Right hindlimb (tissue), 1 donor: Measurements from ENCODE around the gene AMIGO1.
"Not testable (repeated sequence)": the region's sequence is repeated elsewhere in the genome, so short reads cannot be mapped to it uniquely, and the experiment has no call there.

Experiments
- DNase-seq: peaks from one replicate; pipeline ENCODE4 v3.0.0-alpha.2; 2018

Gene AMIGO1

GRCh38 chr1:109482791-109483671, 26.5 kb downstream of the AMIGO1 start:
- DNase-seq: no peak

DNA sequence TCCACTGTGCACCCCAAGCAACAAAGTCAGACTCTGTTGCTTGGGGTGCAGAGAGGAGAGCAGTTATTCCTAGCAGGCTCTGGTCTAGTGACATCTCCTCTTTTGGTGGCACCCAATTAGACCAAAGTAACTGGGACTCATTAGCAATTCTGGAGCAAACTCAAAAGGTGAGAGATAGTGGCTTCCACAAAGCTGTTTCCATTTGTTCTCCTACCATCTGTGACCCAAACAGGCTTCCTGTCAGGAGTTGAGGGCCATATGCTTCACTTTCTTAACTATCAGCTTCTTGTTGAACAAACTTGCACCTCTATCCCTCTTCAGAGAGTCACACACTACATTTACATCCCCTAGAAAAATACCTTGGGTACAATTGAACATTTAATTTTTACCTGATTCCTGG, 27.3 kb downstream of the AMIGO1 start:
- no peak for DNase-seq

- no peak for DNase-seq
These were observed 27.9 kb downstream of the AMIGO1 start for GRCh38 chr1:109481646-109482045.

DNA sequence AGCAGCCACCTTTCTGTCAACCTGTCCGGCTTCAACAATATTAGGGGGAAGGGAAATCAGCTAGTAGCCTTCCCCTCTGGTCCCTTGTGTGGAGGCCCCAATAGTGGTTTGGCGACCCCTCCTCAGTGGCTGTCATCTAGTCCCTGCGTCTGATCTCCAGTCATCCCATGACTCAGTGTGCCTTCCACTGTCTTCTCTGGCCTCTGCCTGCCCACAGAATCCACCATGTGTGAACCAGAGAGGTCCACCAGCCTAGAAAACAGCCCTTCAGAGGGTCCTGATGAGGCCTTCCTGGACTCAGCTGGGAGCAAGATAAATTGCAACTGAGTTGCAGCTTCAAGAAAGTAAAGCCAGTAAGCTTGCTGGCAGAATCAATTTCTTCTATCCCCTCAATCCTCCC, 29.6 kb downstream of the AMIGO1 start:
- DNase-seq: no peak

GRCh38 chr1:109479311-109479710, 30.2 kb downstream of the AMIGO1 start:
- no peak for DNase-seq

- no peak for DNase-seq
These were observed 30.7 kb downstream of the AMIGO1 start for GRCh38 chr1:109478806-109479205.

- no peak for DNase-seq
These were observed 31.7 kb downstream of the AMIGO1 start for GRCh38 chr1:109477821-109478220.

DNA sequence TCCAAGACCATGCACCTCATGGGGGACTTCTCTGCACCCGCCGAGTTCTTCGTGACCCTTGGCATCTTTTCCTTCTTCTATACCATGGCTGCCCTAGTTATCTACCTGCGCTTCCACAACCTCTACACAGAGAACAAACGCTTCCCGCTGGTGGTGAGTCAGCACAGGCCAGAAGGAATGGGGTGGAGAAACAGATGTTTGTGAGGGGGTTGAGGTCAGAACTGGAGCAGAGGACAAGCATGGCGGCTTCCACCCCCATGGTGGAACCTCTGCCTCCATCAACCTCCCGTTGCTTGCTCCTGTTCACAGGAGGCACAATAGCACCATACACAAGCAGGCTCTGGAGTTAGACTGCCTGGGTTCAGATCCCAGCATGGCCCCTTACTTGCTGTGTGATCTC, 32.7 kb downstream of the AMIGO1 start:
- DNase-seq: no peak

- DNase-seq: no peak
These were observed 34.3 kb downstream of the AMIGO1 start for GRCh38 chr1:109475261-109475660.

DNA sequence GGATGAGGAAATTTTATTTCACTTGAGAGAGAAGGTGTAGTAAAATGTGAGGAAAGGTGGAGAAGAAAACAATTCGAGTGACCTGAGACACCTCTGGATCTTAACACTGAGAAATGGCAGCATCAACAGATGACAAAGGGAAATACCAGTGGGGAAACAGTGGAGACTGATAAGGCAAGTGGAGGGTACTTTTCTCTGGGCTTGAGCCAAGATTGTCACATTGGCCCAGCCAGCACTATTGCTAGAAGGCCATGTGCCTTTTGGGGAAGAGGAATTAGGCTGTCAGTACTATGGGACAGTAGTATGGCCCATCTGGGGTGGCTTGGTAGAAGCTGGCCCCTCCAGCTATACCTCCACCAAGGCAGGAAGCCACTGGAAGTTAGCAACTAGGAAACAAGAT, 34.8 kb downstream of the AMIGO1 start:
- DNase-seq: no peak

DNA sequence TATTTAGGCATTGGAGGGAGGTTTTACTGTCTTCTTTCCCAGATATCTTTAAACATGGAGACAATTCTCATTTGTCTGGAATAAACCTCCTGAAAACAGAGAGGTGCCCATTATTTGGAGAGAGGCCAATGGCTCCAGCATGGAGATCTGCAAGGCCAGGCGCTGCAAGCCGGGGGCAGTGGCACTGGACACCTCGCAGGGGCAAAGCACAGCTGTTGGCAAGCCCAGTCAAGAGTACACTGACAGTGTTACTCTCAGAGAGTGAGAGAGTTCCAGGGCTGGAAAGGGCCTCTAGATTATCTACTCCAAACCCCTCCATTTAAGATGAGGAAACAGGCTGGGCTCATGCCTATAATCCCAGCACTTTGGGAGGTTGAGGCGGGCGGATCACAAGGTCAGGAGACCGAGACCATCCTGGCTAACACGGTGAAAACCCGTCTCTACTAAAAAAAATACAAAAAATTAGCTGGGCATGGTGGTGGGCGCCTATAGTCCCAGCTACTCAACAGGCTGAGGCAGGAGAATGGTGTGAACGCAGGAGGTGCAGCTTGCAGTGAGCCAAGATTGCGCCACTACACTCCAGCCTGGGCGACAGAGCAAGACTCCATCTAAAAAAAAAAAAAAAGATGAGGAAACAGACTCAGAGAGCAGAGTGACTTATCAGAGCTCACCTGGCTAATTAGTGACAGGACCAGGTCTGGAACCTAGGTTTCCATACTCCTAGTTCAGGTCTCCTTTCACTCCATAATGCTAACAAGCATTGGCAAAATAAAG, 36.1 kb downstream of the AMIGO1 start:
- DNase-seq: not testable (repeated sequence)

- DNase-seq: no peak
These were observed 36.7 kb downstream of the AMIGO1 start for GRCh38 chr1:109472779-109473178.

DNA sequence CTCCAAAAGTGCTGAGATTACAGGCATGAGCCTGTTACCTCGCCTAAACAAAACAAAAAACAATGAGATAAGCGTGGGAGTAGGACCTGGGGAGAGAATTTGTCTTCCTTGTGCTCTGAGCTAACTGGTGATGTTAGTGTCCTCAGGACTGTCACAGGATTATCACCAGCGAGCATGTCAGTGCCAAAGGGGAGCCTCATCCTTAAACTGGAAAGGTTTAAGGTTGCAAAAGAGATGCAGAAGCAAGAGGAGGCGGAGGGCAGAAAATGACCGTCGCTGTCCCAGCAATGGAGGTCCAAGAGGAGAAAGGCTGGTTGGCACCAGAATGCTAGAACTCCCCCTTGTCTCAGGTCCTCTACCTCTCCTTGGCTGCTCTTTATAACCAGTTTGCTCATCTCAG, 39.3 kb downstream of the AMIGO1 start:
- DNase-seq: no peak

DNA sequence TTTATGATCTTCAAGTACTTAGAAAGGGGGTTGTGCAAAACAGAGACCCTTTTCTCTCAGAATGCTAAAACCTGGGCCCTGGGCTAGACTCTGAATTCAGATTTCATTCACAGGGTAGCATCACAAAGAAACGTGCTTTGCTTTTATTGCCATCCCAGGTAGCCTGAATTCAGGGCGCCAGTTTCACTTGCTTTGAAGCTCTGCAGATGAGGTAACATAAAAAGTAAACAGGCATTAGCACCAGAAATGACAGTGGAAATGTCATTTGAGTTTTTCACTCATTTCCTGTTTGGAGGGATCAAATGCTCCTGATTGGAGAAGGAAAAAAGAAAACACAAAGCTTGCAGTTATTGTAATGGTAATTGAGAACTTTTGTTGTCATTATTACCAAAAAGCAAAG, 40.6 kb downstream of the AMIGO1 start:
- no peak for DNase-seq

- no peak for DNase-seq
These were observed 41.5 kb downstream of the AMIGO1 start for GRCh38 chr1:109468061-109468460.

GRCh38 chr1:109467301-109467777, 42.2 kb downstream of the AMIGO1 start:
- no peak for DNase-seq

GRCh38 chr1:109466452-109467300, 42.9 kb downstream of the AMIGO1 start, which contains the start of gene SYPL2:
SYPL2 (plus strand) TSS chr1:109466546; CDS start chr1:109466844, 298 bp downstream.
- peak; percentile 53 for DNase-seq

DNA sequence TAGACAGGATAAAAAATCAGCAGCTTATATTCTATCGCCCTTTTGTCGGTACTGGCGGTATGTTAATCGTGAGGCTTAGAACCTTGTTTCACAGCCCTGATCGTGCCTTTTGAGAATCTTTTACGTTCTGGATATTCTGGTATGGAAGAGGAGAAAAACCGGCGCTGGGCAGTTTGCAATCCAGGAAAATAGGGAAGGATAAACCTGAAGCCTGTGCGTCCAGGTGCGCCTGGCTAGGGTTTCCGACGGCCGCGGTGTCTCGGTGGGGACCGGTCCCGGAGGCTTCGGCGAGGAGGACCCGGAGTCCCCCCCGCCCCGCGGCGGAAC, 43.4 kb downstream of the AMIGO1 start:
- no peak for DNase-seq

DNA sequence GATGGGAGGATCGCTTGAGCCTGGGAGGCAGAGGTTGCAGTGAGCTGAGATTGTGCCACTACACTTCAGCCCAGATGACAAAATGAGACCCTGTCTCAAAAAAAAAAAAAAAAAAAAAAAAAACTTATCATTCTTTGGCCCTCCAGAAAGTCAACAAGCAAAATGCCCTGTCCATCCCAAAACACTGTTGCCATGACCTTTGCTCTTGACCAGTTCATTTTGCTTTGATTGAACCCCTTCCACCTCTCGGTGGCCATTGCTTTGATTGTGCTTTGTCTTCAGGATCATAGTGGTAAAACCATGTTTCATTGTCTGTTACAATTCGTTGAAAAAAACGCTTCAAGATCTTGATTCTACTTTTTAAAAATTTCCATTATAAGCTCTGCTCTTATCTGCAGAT, 51.7 kb downstream of the AMIGO1 start:
- DNase-seq: no peak

- DNase-seq: no peak
These were observed 54.9 kb downstream of the AMIGO1 start for GRCh38 chr1:109454497-109455133.
